Keratinocyte (primary cell): ENCODE measurements around the gene NUDT14. TPM values are rescaled to one million over a fixed set of nuclear protein-coding genes. Genes with fewer than 3 reads are reported as not detected.
A peak's percentile ranks its signal among the peaks of the same experiment; 100 is the strongest.

ENCODE experiments used
- DNase-seq: peaks from one replicate; pipeline ENCODE4 v3.0.0-alpha.2; 2011; ENCODE audit warnings: low read depth, missing footprints, low spot score
- FAIRE-seq: peaks from 2 replicates; lab custom pipeline; 2011; peaks lifted over from hg19 to GRCh38; lab: Jason Lieb, UNC
- H2AFZ ChIP-seq: 2 replicates; pipeline ENCODE4 v1.6.0; 2012; ENCODE audit warnings: low read length, control low read depth, inconsistent platforms; ENCODE audit not compliant: control insufficient read depth
- H3K27ac ChIP-seq: 2 replicates; pipeline ENCODE4 v1.5.1; 2011; ENCODE audit warnings: low read length; ENCODE audit not compliant: control insufficient read depth, insufficient read depth
- H3K27me3 ChIP-seq: 3 replicates; pipeline ENCODE4 v1.6.0; 2011; ENCODE audit warnings: low read length; ENCODE audit not compliant: control insufficient read depth, insufficient read depth; ENCODE audit errors: extremely low read depth
- H3K36me3 ChIP-seq, 2 experiments: 2 replicates in 1 of 2; 3 replicates in 1 of 2; pipeline ENCODE4 v1.5.1; 2011; ENCODE audit warnings: low read length in 2 of 2, mild to moderate bottlenecking in 1 of 2; ENCODE audit not compliant: control insufficient read depth in 2 of 2, insufficient read depth in 2 of 2; ENCODE audit errors: extremely low read depth in 1 of 2
- H3K4me1 ChIP-seq: 3 replicates; pipeline ENCODE4 v1.5.1; 2011; ENCODE audit warnings: low read length; ENCODE audit not compliant: control insufficient read depth, insufficient read depth; ENCODE audit errors: extremely low read depth
- H3K4me2 ChIP-seq: 3 replicates; pipeline ENCODE4 v1.6.0; 2011; ENCODE audit warnings: low read depth, low read length; ENCODE audit not compliant: control insufficient read depth, insufficient read depth; ENCODE audit errors: extremely low read depth
- H3K4me3 ChIP-seq, 3 experiments: fragments of 200-600 bp in 1 of 3; sonication (generic) in 1 of 3; 2 replicates in 2 of 3; 3 replicates in 1 of 3; pipeline ENCODE4 v1.5.1; 2011 to 2016; ENCODE audit warnings: low read length in 3 of 3, mild to moderate bottlenecking in 3 of 3, control low read depth in 2 of 3, inconsistent platforms in 1 of 3, low read depth in 1 of 3, mixed read lengths in 1 of 3, mixed run types in 1 of 3, moderate library complexity in 1 of 3; ENCODE audit not compliant: control insufficient read depth in 2 of 3, insufficient read depth in 2 of 3; ENCODE audit errors: extremely low read depth in 1 of 3
- H3K79me2 ChIP-seq: 2 replicates; pipeline ENCODE4 v1.6.0; 2012; ENCODE audit warnings: low read length; ENCODE audit not compliant: control insufficient read depth, insufficient read depth
- H3K9ac ChIP-seq: 3 replicates; pipeline ENCODE4 v1.6.0; 2011; ENCODE audit warnings: low read length; ENCODE audit not compliant: control insufficient read depth, insufficient read depth; ENCODE audit errors: extremely low read depth
- H3K9me1 ChIP-seq: 3 replicates; pipeline ENCODE4 v1.6.0; 2011; ENCODE audit warnings: low read length; ENCODE audit not compliant: control insufficient read depth, insufficient read depth; ENCODE audit errors: extremely low read depth
- H3K9me3 ChIP-seq: 2 replicates; pipeline ENCODE4 v1.5.1; 2012; ENCODE audit warnings: low read depth, low read length; ENCODE audit not compliant: control insufficient read depth
- H4K20me1 ChIP-seq: 3 replicates; pipeline ENCODE4 v1.6.0; 2011; ENCODE audit warnings: low read length; ENCODE audit not compliant: control insufficient read depth, insufficient read depth; ENCODE audit errors: extremely low read depth
- EZH2 ChIP-seq: IDR thresholded peaks from one replicate; pipeline ENCODE4 v1.6.1; 2012; ENCODE audit warnings: inconsistent platforms, mild to moderate bottlenecking, low read length, moderate library complexity
- dilution Hi-C: fragments of 300-500 bp; cut with MboI; formaldehyde crosslinking; loops from one replicate; pipeline ENCODE4 v1.7.0; 2020; ENCODE audit warnings: low sequenced_read_pairs; ENCODE audit not compliant: extremely low pct_ligation_motif_present
- polyA plus RNA-seq, 5 experiments: library from polyadenylated mRNA; depleted of rRNA in 3 of 5; stranded (reverse) in 3 of 5; stranded (forward) in 1 of 5; unstranded in 1 of 5; fragments of >200 nt; gene quantifications; 1 replicate in 1 of 5; 2 replicates in 3 of 5; 3 replicates in 1 of 5; pipeline versions ENCODE4 v1.2.1 to v1.2.3, GENCODE V29; 2011 to 2012; ENCODE audit warnings: missing spikeins in 2 of 5, low read depth in 1 of 5, low replicate concordance in 1 of 5
- TF ChIP-seq, protein P1 (sequence below), 3 experiments: IDR thresholded peaks in 1 of 3; conservative IDR thresholded peaks in 1 of 3; optimal IDR thresholded peaks in 1 of 3; 2 replicates in 2 of 3; 3 replicates in 1 of 3; pipeline versions ENCODE3 to v1.5.1; 2011; ENCODE audit warnings: low read length in 3 of 3, mild to moderate bottlenecking in 3 of 3, moderate library complexity in 2 of 3, control low read depth in 1 of 3, inconsistent platforms in 1 of 3; ENCODE audit not compliant: insufficient read depth in 2 of 3; ENCODE audit errors: extremely low read depth in 1 of 3

The NUDT14 gene
- polyA plus RNA-seq, 1 donor (not counting 4 experiments of a cell fraction or from before 2014, with no cell fraction given) = 15.6 TPM

DNA sequence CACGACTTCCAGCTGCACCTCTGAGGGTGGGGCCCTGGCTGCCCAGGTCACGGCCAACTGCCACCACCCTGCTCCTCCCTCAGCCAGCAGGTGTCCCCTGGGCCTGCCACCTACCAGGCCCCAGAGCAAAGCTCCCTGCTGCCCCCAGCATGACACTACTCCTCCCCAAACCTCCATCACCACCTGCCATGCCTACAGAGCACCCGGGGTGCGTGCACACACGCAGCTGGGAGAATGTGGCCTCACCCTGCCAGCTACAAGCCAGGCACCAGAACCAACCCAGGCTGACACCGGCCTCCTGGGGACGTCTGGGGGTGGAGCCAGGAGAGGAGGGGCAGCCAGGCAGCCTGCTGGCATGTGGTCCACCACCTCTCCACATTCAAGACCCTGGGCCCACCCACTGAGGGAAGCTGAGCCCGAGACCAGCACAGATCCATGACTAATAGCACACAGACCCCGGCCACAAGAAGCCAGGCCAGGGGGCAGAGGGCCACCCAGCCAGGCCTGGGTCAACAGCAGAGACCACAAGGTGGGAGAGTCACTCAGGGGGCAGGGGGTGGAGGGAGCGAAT, 15.9 kb downstream of the NUDT14 start:
- Histone ChIP-seq H3K27me3 (no peaks in the 10 kb centered on the region), H2AFZ (no peak overlapping the region), H3K9me1 (peaks cover 6% of the 10 kb centered on the region), H3K9ac (peak overlapping the region; percentile 35), H3K36me3 (peaks cover 2 to 3% of the 10 kb centered on the region in 2 experiments), H3K4me1 (peaks cover 39% of the 10 kb centered on the region), H3K4me3 (peak overlapping the region; percentile 31 to 65 (median 58)), H3K79me2 (peaks cover 68% of the 10 kb centered on the region), H3K9me3 (no peaks in the 10 kb centered on the region), H4K20me1 (peaks cover 34% of the 10 kb centered on the region), H3K4me2 (peak overlapping the region; percentile 87), H3K27ac (no peak overlapping the region)
- no peak for TF ChIP-seq EZH2
- TF ChIP-seq, protein P1, sequence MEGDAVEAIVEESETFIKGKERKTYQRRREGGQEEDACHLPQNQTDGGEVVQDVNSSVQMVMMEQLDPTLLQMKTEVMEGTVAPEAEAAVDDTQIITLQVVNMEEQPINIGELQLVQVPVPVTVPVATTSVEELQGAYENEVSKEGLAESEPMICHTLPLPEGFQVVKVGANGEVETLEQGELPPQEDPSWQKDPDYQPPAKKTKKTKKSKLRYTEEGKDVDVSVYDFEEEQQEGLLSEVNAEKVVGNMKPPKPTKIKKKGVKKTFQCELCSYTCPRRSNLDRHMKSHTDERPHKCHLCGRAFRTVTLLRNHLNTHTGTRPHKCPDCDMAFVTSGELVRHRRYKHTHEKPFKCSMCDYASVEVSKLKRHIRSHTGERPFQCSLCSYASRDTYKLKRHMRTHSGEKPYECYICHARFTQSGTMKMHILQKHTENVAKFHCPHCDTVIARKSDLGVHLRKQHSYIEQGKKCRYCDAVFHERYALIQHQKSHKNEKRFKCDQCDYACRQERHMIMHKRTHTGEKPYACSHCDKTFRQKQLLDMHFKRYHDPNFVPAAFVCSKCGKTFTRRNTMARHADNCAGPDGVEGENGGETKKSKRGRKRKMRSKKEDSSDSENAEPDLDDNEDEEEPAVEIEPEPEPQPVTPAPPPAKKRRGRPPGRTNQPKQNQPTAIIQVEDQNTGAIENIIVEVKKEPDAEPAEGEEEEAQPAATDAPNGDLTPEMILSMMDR (optimal IDR thresholded peaks at IDR 0.05 in 1 of 3, IDR thresholded peaks at IDR 0.05 in 1 of 3, conservative IDR thresholded peaks at IDR 0.05 in 1 of 3; ENCODE audit: extremely low read depth in 1 of 3, insufficient read depth in 2 of 3, low read length in 3 of 3) = no peak
- dilution Hi-C loops = no loop called here
- FAIRE-seq (no peak), DNase-seq (no peak)

DNA sequence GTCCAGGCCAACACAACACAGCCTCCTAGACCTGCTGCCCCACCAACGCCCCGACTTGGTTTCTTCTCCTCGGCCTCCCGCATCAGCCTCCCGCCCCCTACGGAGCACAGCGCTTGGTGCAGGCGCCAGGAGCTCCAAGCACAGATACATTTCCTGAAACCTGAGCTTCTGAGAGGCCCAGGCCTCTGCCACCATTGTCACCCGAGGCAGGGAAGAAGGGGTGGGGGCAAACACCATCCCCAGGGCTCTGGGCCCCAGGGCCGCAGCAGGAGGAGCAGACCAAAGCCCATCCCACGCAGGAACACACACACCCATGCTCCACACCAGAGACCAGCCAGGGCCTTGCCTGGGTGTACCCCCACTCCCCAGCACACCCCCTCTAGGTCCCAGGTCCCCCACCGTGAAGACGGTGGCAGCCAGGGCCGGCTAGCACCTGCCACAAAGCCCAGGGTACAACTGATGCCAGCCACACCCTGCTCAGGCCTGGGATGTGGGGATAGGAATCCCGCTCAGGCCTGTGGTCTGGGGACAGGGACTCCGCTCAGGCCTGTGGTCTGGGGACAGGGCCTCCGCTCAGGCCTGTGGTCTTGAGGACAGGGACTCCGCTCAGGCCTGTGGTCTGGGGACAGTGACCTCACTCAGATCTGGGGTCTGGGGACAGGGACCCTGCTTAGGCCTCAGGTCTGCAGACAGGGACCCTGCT, 17.9 kb downstream of the NUDT14 start:
- dilution Hi-C loops = no loop called here
- H4K20me1 ChIP-seq = peaks cover 39% of the 10 kb centered on the region
- peaks cover 39% of the 10 kb centered on the region for H3K4me1 ChIP-seq
- peaks cover 81% of the 10 kb centered on the region for H3K79me2 ChIP-seq
- peaks cover 6% of the 10 kb centered on the region for H3K9me1 ChIP-seq
- H3K9me3 ChIP-seq = no peaks in the 10 kb centered on the region
- FAIRE-seq (no peak), DNase-seq (no peak)
- no peaks in the 10 kb centered on the region for H3K27me3 ChIP-seq
- H2AFZ ChIP-seq = no peak overlapping the region
- no peak for TF ChIP-seq EZH2
- TF ChIP-seq, protein P1 (optimal IDR thresholded peaks at IDR 0.05 in 1 of 3, IDR thresholded peaks at IDR 0.05 in 1 of 3, conservative IDR thresholded peaks at IDR 0.05 in 1 of 3; ENCODE audit: extremely low read depth in 1 of 3, insufficient read depth in 2 of 3, low read length in 3 of 3) = no peak
- no peak overlapping the region for H3K9ac ChIP-seq
- peaks cover 2 to 3% of the 10 kb centered on the region in 2 experiments for H3K36me3 ChIP-seq
- H3K4me2 ChIP-seq = no peak overlapping the region
- no peak overlapping the region for H3K4me3 ChIP-seq
- no peak overlapping the region for H3K27ac ChIP-seq
